Tongue (tissue), 2 donors: ENCODE measurements around the gene TSPAN15. TPM values are rescaled to one million over a fixed set of nuclear protein-coding genes. Genes with fewer than 3 reads are reported as not detected.

Experiments
- DNase-seq: peaks from one replicate; pipeline ENCODE4 v3.0.0-alpha.2; 2015
- total RNA-seq: library from RNA; depleted of rRNA; stranded (reverse); fragments of >200 nt; gene quantifications from one replicate; pipeline ENCODE4 v1.2.3, GENCODE V29; 2014

The TSPAN15 gene
- total RNA-seq, 1 donor from 2014 or later = 64.6 TPM

DNA sequence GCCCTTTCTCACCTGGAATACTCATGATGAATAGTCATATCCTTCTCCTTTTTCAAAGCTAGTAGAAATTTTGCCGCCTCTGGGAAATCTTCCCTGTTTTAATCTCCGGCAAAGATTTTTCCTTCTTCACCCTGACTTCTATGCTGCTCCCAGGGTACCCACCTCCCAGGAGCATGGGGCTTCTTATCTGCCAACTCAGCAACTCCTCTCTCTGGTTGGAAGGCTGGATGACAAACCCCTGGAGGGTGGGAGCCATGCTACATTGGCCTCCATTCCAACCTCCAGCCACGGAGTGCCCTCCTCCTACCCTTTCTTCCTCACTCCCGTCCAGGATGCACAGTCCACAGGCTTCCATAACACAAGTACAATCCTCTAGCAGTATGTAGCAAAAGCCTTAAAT is 102.1 kb downstream of the TSPAN15 start:
- no peak for DNase-seq

DNA sequence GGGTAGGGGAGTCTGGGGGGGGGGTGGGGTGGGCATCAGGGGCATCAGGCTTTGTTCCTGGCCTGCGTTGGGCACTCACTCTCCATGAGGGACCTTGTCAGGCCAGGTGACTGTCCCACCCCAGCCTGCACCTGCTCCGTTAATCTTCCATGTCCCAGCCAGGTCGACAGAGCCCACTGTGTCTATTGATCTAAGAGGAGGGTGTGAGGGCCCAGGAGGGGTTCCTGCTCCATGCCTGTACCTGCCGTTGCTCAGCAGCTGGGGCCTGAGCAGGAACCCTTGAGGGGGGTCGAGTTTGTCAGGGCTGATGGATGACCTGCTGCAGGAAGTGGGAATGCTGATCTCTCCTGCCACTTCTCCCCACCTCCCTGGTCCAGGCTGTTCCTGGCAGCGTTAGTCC is 103.3 kb downstream of the TSPAN15 start:
- no peak for DNase-seq

Other genes starting within 250 kb of the TSPAN15 start
- gene HKDC1, start 231.1 kb upstream of the TSPAN15 start, total RNA-seq = 0.51 TPM
- gene HK1, start 173.0 kb upstream of the TSPAN15 start, total RNA-seq = 82.1 TPM
- not detected for gene TACR2, start 34.5 kb upstream of the TSPAN15 start, total RNA-seq
- gene NEUROG3, start 122.0 kb downstream of the TSPAN15 start, total RNA-seq = not detected
- 1.0 TPM for gene FAM241B, start 178.8 kb downstream of the TSPAN15 start, total RNA-seq